Spinal cord (tissue), 10 donors: ENCODE measurements around the gene ZNF597. TPM values are rescaled to one million over a fixed set of nuclear protein-coding genes. Genes with fewer than 3 reads are reported as not detected.

Experiments used
- DNase-seq, 6 donors: peaks; one replicate each; pipeline versions ENCODE4 v3.0.0 to v3.0.0-alpha.2; 2013 to 2015; ENCODE audit warnings: low spot score in 6 of 6, low read depth in 4 of 6
- H3K27ac ChIP-seq: one replicate; pipeline ENCODE4 v1.5.1; 2013; ENCODE audit warnings: low read depth, low read length, control low read depth
- H3K27me3 ChIP-seq: one replicate; pipeline ENCODE4 v1.6.1; 2013; ENCODE audit warnings: low read length; ENCODE audit not compliant: control insufficient read depth, insufficient read depth
- H3K36me3 ChIP-seq: one replicate; pipeline ENCODE4 v1.6.1; 2013; ENCODE audit warnings: low read length; ENCODE audit not compliant: control insufficient read depth, insufficient read depth
- H3K4me1 ChIP-seq: one replicate; pipeline ENCODE4 v1.6.1; 2013; ENCODE audit warnings: low read length; ENCODE audit not compliant: control insufficient read depth, insufficient read depth
- H3K4me3 ChIP-seq: one replicate; pipeline ENCODE4 v1.5.1; 2013; ENCODE audit warnings: low read depth, low read length, control low read depth
- H3K9me3 ChIP-seq: one replicate; pipeline ENCODE4 v1.6.1; 2013; ENCODE audit warnings: low read length; ENCODE audit not compliant: control insufficient read depth, insufficient read depth
- WGBS: methylation state at CpG from one replicate; pipeline ENCODE4 v1.1.5; 2013; ENCODE audit warnings: missing lambda C conversion rate; ENCODE audit not compliant: insufficient coverage; 5-methylcytosine and 5-hydroxymethylcytosine counted together
- polyA plus RNA-seq, 2 donors: library from polyadenylated mRNA; unstranded; fragments of 120-200 nt; gene quantifications; one replicate each; pipeline ENCODE4 v1.2.1, GENCODE V29; 2013; ENCODE audit not compliant: insufficient read length in 2 of 2
- total RNA-seq, 2 donors: library from RNA; depleted of rRNA in 1 of 2; stranded (reverse); fragments of 120-200 nt in 1 of 2; fragments of >200 nt in 1 of 2; gene quantifications; one replicate each; pipeline versions ENCODE4 v1.2.3 to v1.2.4, GENCODE V29; 2013 to 2014
- donor health status: healthy.

ZNF597 gene
- total and polyA plus RNA-seq, 4 donors: 3.3 to 5.0 (median 3.8) TPM

DNA sequence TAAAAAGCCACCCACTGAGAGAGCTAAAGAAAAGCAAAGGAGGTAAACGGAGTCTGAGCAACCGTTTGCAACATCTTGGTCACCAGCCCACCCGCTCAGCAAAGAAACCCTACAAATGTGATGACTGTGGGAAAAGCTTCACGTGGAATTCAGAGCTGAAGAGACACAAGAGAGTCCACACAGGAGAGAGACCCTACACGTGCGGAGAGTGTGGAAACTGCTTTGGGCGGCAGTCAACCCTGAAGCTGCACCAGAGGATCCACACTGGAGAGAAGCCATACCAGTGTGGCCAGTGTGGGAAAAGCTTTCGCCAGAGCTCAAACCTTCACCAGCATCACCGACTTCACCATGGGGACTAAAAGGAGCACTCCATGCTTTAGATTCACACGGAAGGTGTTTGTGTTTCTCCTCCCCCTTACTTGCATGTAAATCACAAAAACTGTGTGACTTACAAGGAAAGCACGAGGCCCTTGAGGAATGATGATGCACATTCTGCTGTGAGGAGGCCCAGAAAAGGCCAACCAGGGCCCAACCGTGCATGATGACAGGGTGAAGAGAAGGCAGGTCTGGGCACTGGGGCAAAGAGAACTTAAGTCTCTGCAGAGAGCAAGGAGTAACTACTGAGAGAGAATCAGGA lies 34.6 kb downstream of the ZNF597 start:
- Histone ChIP-seq H3K36me3 (peaks cover 46% of the 10 kb centered on the region), H3K27ac (no peak overlapping the region), H3K9me3 (peaks cover 40% of the 10 kb centered on the region), H3K27me3 (no peaks in the 10 kb centered on the region), H3K4me1 (peaks cover 3% of the 10 kb centered on the region), H3K4me3 (no peak overlapping the region)
- WGBS: 97% methylated on average over 9 of the region's 12 CpGs
- no peak for DNase-seq

DNA sequence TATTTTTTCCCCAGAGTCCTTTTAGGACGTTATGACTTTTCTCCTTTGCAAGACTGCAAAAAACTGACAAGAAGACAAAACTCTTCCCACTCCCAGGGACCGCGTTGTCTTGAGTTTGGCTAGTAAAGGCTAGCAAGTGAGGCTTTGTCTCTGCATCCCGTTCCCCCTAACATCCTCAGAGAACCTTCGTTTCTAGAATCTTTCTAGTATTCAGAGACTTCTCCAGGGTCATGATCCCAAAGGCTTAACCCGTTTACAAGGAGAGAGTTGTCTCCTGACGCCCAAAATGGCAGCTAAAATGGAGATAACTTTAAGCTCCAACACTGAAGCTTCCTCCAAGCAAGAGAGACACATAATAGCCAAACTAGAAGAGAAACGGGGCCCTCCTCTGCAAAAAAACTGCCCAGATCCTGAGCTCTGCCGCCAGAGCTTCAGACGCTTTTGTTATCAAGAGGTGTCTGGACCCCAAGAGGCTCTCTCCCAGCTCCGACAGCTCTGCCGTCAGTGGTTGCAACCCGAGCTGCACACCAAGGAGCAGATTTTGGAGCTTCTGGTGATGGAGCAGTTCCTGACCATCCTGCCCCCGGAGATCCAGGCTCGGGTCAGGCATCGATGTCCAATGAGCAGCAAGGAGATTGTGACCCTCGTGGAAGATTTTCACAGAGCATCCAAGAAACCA lies 41.4 kb downstream of the ZNF597 start:
- WGBS: 24% methylated on average over 14 of the region's 17 CpGs
- H3K9me3 ChIP-seq: peaks cover 15% of the 10 kb centered on the region
- H3K4me3 ChIP-seq: peak overlapping the region; percentile 79
- no peaks in the 10 kb centered on the region for H3K27me3 ChIP-seq
- peaks cover 33% of the 10 kb centered on the region for H3K36me3 ChIP-seq
- H3K27ac ChIP-seq: peak overlapping the region; percentile 72
- DNase-seq: peak in 3 of 6 donors; percentile 3 to 13 (median 9)
- H3K4me1 ChIP-seq: peaks cover 21% of the 10 kb centered on the region

DNA sequence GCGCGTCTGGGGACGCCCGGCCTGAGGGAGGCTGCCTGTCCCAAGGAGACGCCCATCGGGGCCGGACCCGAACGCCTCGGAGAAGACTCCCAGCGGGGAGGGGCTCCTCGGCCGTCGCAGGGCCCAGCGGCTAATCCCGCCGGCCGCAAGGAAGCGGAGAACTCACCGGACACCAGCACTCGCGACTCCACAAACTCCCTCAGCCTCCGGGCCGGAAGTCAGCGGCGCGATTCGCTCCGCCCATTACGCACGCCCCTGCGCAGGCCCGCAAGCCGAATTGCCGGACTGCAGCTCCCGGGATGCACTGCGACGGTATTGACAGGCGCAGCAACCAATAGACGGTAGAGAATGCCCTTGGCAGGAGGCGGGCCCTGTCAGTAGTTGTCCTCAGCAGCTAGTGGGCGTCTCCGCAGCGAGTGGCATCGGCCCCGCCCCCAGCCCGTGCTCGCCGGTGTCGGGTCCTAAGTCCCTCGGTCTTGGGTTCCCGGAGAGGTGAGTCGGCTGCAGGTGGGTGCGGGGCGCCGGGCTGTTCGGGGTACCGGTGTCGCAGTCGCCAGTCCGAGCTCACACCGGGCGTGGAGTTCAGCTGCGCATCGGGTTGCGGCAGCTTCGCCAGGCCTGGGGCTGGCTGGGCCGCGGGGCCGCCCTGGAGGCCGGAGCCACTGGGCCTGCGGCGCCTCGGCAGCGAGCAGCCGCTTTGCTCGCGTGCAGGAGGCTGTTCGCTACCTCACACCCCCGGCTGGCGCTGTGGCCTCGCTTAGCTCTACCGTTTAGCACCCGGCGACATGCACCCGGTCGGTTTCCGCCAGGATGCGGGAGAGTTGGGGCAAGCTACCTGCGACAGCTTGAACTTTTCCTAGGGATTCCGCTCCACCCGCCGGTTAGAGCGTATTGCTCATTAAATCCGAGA lies 42.3 kb downstream of the ZNF597 start, which contains the start of the genes ZNF174 and ZSCAN32:
ZNF174 (plus strand) TSS at position 437 of the 910 bp plus-strand sequence. CDS start 790 bp downstream, outside the sequence.
ZSCAN32 (minus strand) TSS at position 226 of the 910 bp plus-strand sequence. CDS start 3,447 bp downstream, outside the sequence.
- Histone ChIP-seq H3K9me3 (peaks cover 13% of the 10 kb centered on the region), H3K4me3 (peak within 1 kb of the TSS; percentile 79), H3K36me3 (peaks cover 36% of the 10 kb centered on the region), H3K27me3 (no peaks in the 10 kb centered on the region), H3K4me1 (peaks cover 21% of the 10 kb centered on the region), H3K27ac (peak within 1 kb of the TSS; percentile 75)
- DNase-seq: peak; percentile 96 to 100 (median 98)
- under 1% methylated on average over 92 of the region's 95 CpGs for WGBS

DNA sequence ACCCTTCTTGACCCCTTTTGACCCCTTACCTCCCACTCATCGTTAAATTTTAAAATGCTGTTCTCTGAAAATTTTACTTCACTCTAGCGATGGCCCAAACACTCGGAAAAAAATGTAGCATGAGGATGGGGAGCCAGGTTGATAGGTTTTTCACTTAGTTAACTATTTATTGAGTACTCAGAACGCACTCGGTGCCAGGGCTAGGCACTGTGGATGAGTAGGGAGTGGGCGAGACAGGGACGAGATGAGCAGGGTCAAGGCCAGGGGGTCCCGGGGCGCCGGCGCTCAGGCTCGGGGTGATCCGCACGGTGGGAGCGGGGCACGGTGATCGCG lies 42.9 kb downstream of the ZNF597 start:
- Histone ChIP-seq H3K9me3 (peaks cover 8% of the 10 kb centered on the region), H3K4me3 (peak overlapping the region; percentile 79), H3K27ac (peak overlapping the region; percentile 75), H3K36me3 (peaks cover 35% of the 10 kb centered on the region), H3K4me1 (peaks cover 21% of the 10 kb centered on the region), H3K27me3 (no peaks in the 10 kb centered on the region)
- 0% methylated on average over 17 of the region's 18 CpGs for WGBS
- no peak for DNase-seq

DNA sequence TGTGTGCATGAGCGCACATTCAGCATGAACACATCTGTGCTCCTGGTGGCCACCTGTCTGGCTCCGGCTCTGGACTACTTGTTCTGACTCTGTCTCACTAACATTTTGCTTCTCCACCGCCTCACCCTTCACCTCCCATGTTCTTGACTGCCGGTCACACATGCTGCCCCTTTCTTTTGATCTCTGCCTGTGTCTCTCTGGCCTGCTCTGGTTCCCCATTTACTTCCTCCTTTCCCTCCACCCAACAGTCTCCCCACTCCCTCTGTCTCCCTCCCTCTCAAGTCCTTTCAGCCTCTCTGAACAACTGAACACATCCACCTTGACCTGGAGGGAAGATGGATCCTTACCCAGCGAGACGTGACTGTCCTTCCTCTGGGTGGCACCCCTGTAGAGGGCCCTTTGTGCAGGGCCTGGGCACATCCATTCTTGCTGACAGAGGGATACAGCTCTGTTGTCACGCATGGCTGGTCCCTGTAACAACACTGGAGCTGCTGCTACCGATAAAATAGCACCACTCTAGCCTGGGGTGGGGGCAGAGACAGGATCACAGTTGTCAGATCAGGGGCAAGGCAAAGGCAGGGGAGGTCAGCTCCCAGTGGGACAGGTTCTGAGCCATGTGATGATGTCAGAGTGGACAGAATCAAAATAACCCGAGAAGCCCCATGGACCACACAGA lies 53.5 kb downstream of the ZNF597 start:
- no peak for DNase-seq
- H3K9me3 ChIP-seq: peaks cover 4% of the 10 kb centered on the region
- 90% methylated on average over 8 of the region's 9 CpGs for WGBS
- H3K36me3 ChIP-seq: peaks cover 45% of the 10 kb centered on the region
- H3K4me1 ChIP-seq: no peaks in the 10 kb centered on the region
- H3K4me3 ChIP-seq: no peak overlapping the region
- H3K27ac ChIP-seq: no peak overlapping the region
- H3K27me3 ChIP-seq: no peaks in the 10 kb centered on the region

DNA sequence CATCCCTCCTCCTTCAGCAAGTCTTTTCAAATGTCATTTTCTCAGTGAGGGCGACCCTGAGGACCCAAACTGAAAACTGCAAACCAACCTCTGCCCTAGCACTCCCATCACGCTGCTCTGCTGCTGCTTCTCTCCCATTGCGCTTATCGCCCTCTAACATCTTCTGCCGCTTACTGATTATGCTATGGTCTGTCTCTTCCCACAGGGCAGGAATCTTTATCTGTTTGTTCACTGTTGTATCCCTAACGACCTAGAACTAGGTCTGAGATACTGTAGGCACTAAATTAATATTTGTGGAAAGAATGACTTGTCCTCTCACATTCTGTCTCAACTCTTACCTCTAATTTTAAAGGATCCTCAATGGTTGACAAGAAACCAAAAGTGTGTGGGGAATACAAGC lies 55.0 kb downstream of the ZNF597 start:
- peaks cover 39% of the 10 kb centered on the region for H3K36me3 ChIP-seq
- WGBS: 89% methylated on average over 5 of the region's 6 CpGs
- H3K4me1 ChIP-seq: no peaks in the 10 kb centered on the region
- no peaks in the 10 kb centered on the region for H3K27me3 ChIP-seq
- peaks cover 9% of the 10 kb centered on the region for H3K9me3 ChIP-seq
- no peak overlapping the region for H3K4me3 ChIP-seq
- H3K27ac ChIP-seq: no peak overlapping the region
- no peak for DNase-seq

DNA sequence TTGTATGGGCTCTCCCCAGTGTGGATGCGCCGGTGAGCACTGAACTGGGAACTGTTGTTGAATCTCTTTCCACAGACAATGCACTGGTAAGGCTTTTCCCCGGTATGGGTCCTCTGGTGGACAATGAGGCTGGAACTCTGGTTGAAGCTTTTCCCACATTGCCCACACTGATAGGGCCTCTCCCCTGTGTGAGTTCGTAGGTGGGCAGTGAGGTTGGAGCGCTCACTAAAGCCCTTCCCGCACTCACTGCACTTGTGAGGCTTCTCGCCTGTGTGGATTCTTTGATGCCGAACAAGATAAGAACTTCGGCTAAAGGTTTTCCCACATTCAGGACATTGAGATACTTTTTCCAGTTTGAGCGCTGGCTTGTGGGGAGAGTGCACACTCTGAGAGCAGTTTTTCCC lies 60.3 kb downstream of the ZNF597 start:
- Histone ChIP-seq H3K27me3 (no peaks in the 10 kb centered on the region), H3K27ac (no peak overlapping the region), H3K9me3 (peaks cover 24% of the 10 kb centered on the region), H3K36me3 (peaks cover 30% of the 10 kb centered on the region), H3K4me1 (no peaks in the 10 kb centered on the region), H3K4me3 (no peak overlapping the region)
- no peak for DNase-seq
- 98% methylated on average over 10 of the region's 10 CpGs for WGBS
